Neural cell (in vitro differentiated cells): ENCODE measurements around the gene ELOA. TPM values are rescaled to one million over a fixed set of nuclear protein-coding genes. Genes with fewer than 3 reads are reported as not detected.

Experiments
- H2AFZ ChIP-seq: fragments of 200-600, 300-800 bp; sonication (generic), shearing (Covaris generic); 2 replicates; pipeline ENCODE4 v1.6.0; 2014; ENCODE audit warnings: low read depth, mild to moderate bottlenecking, antibody characterized with exemption, low read length, moderate library complexity
- H3F3A ChIP-seq: fragments of 200-600 bp; shearing (Covaris generic); 2 replicates; pipeline ENCODE4 v1.6.1; 2016; ENCODE audit warnings: mild to moderate bottlenecking, moderate library complexity, mixed read lengths, antibody characterized with exemption, low read length; ENCODE audit not compliant: insufficient read depth, poor library complexity, severe bottlenecking
- H3K27ac ChIP-seq: fragments of 200-600, 300-800 bp; sonication (generic), shearing (Covaris generic); 2 replicates; pipeline ENCODE4 v1.5.1; 2014; ENCODE audit warnings: mild to moderate bottlenecking, low read length, moderate library complexity
- H3K27me3 ChIP-seq: fragments of 300-800, 200-600 bp; sonication (generic), shearing (Covaris generic); 2 replicates; pipeline ENCODE4 v1.6.0; 2014; ENCODE audit warnings: mild to moderate bottlenecking, low read depth, low read length, moderate library complexity; ENCODE audit not compliant: insufficient read depth
- H3K36me3 ChIP-seq: fragments of 300-800, 200-600 bp; sonication (generic), shearing (Covaris generic); 2 replicates; pipeline ENCODE4 v1.5.1; 2014; ENCODE audit warnings: mild to moderate bottlenecking, antibody characterized with exemption, low read length, moderate library complexity; ENCODE audit not compliant: insufficient read depth
- H3K4me2 ChIP-seq: fragments of 300-800, 200-600 bp; sonication (generic), shearing (Covaris generic); 2 replicates; pipeline ENCODE4 v1.6.0; 2014; ENCODE audit warnings: mild to moderate bottlenecking, low read length
- H3K4me3 ChIP-seq: fragments of 300-800, 200-600 bp; sonication (generic), shearing (Covaris generic); 2 replicates; pipeline ENCODE4 v1.5.1; 2014; ENCODE audit warnings: mild to moderate bottlenecking, low read length, moderate library complexity
- H3K79me2 ChIP-seq: fragments of 200-600 bp; shearing (Covaris generic); replicated peaks from 2 replicates; pipeline ENCODE4 v1.6.0; 2014; ENCODE audit warnings: mild to moderate bottlenecking, low read length, moderate library complexity; ENCODE audit not compliant: insufficient read depth
- H3K9ac ChIP-seq: fragments of 300-800, 200-600 bp; sonication (generic), shearing (Covaris generic); 2 replicates; pipeline ENCODE4 v1.6.1; 2016; ENCODE audit warnings: mild to moderate bottlenecking, low read length, mixed read lengths
- H3K9me2 ChIP-seq: fragments of 200-600 bp; shearing (Covaris generic); 2 replicates; pipeline ENCODE4 v1.6.1; 2016; ENCODE audit warnings: mild to moderate bottlenecking, low read length, mixed read lengths; ENCODE audit not compliant: insufficient read depth
- H3K9me3 ChIP-seq: fragments of 200-600, 300-800 bp; sonication (generic), shearing (Covaris generic); 2 replicates; pipeline ENCODE4 v1.6.1; 2016; ENCODE audit warnings: mild to moderate bottlenecking, mixed run types, low read length, moderate library complexity, mixed read lengths
- H4K20me1 ChIP-seq: fragments of 200-600 bp; shearing (Covaris generic); 2 replicates; pipeline ENCODE4 v1.6.1; 2016; ENCODE audit warnings: mild to moderate bottlenecking, mixed run types; ENCODE audit not compliant: insufficient read depth
- CTCF ChIP-seq: fragments of 450-650 bp; IDR thresholded peaks from 2 replicates; pipeline ENCODE4 v1.5.1; 2014; ENCODE audit warnings: antibody characterized with exemption, mild to moderate bottlenecking, moderate library complexity; ENCODE audit not compliant: poor library complexity, severe bottlenecking
- EP300 ChIP-seq: fragments of 450-650 bp; conservative IDR thresholded peaks from 2 replicates; pipeline ENCODE4 v1.6.1; 2014; ENCODE audit warnings: antibody characterized with exemption, mild to moderate bottlenecking, moderate library complexity; ENCODE audit not compliant: poor library complexity, severe bottlenecking
- EZH2 ChIP-seq: fragments of 200-600, 300-800 bp; shearing (Covaris generic), sonication (generic); IDR thresholded peaks from 2 replicates; pipeline ENCODE4 v1.6.1; 2014; ENCODE audit warnings: antibody characterized with exemption, low read length, borderline replicate concordance, mild to moderate bottlenecking; ENCODE audit not compliant: insufficient read depth, poor library complexity, severe bottlenecking
- MXI1 ChIP-seq: fragments of 450-650 bp; conservative IDR thresholded peaks from 2 replicates; pipeline ENCODE4 v1.6.1; 2014; ENCODE audit warnings: antibody characterized with exemption, mild to moderate bottlenecking; ENCODE audit not compliant: poor library complexity, severe bottlenecking
- POLR2AphosphoS5 ChIP-seq: IDR thresholded peaks from 2 replicates; pipeline ENCODE4 v1.6.1; 2012
- RAD21 ChIP-seq: fragments of 450-650 bp; conservative IDR thresholded peaks from 2 replicates; pipeline ENCODE4 v1.6.1; 2014; ENCODE audit warnings: antibody characterized with exemption, mild to moderate bottlenecking, moderate library complexity
- TAF1 ChIP-seq: IDR thresholded peaks from 2 replicates; pipeline ENCODE4 v1.6.1; 2012; ENCODE audit warnings: low read depth
- polyA plus RNA-seq: library from polyadenylated mRNA; depleted of rRNA; stranded (reverse); fragments of >200 nt; gene quantifications from 2 replicates; pipeline ENCODE4 v1.2.3, GENCODE V29; 2014
- TF ChIP-seq, protein P1 (sequence below): IDR thresholded peaks from 2 replicates; pipeline ENCODE4 v1.6.1; 2012; ENCODE audit warnings: borderline replicate concordance

Gene ELOA
- polyA plus RNA-seq, 1 donor from 2014 or later, result 20.0 TPM

DNA sequence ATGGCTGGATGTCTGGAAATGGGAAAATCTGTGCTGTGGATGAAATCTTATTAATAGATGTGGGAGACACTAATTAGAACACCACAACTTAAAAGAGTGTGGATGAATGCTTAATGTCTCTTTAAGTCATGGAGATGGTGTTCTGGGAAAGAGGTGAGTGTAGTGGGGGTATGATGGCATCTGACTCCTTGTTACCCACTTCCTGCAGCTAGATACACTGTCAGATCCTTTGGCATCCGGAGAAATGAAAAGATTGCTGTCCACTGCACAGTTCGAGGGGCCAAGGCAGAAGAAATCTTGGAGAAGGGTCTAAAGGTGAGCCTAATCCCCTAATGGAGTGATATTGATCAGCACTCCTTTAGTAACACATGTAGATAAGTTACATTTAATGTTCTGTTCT lies 49.7 kb upstream of the ELOA start:
- no peak overlapping the region for H3K9ac ChIP-seq
- no peak overlapping the region for H3K4me2 ChIP-seq
- no peak for TF ChIP-seq CTCF
- TF ChIP-seq EP300, result no peak
- H2AFZ ChIP-seq, result no peak overlapping the region
- H3F3A ChIP-seq, result no peaks in the 10 kb centered on the region
- H3K27me3 ChIP-seq, result no peaks in the 10 kb centered on the region
- no peak overlapping the region for H3K27ac ChIP-seq
- no peaks in the 10 kb centered on the region for H3K9me2 ChIP-seq
- H3K79me2 ChIP-seq, result peaks cover 33% of the 10 kb centered on the region
- H3K4me3 ChIP-seq, result peak overlapping the region; percentile 77
- no peaks in the 10 kb centered on the region for H4K20me1 ChIP-seq
- H3K36me3 ChIP-seq, result peaks cover 4% of the 10 kb centered on the region
- no peaks in the 10 kb centered on the region for H3K9me3 ChIP-seq

DNA sequence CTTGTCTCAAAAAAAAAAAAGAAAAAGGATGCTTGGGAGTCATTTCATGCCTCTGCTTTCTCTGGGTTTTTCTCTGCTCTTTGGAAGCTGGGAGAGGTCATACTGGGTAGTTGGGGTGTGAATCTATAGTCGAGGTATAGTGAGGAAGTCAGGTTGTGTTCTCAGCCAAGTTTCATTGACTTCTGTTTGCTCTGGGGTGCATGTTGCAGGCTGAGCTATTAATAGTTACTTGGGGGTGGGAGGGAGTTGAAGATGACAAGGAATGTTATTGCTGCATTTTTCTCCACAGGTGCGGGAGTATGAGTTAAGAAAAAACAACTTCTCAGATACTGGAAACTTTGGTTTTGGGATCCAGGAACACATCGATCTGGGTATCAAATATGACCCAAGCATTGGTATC lies 48.9 kb upstream of the ELOA start:
- Histone ChIP-seq H3K4me2 (no peak overlapping the region), H3K9me2 (no peaks in the 10 kb centered on the region), H2AFZ (no peak overlapping the region), H3K4me3 (no peak overlapping the region), H3K27me3 (no peaks in the 10 kb centered on the region), H3K79me2 (peaks cover 38% of the 10 kb centered on the region), H3K27ac (no peak overlapping the region), H3F3A (no peaks in the 10 kb centered on the region), H3K36me3 (peaks cover 4% of the 10 kb centered on the region), H4K20me1 (no peaks in the 10 kb centered on the region), H3K9me3 (no peaks in the 10 kb centered on the region), H3K9ac (no peak overlapping the region)
- TF ChIP-seq, protein P1, sequence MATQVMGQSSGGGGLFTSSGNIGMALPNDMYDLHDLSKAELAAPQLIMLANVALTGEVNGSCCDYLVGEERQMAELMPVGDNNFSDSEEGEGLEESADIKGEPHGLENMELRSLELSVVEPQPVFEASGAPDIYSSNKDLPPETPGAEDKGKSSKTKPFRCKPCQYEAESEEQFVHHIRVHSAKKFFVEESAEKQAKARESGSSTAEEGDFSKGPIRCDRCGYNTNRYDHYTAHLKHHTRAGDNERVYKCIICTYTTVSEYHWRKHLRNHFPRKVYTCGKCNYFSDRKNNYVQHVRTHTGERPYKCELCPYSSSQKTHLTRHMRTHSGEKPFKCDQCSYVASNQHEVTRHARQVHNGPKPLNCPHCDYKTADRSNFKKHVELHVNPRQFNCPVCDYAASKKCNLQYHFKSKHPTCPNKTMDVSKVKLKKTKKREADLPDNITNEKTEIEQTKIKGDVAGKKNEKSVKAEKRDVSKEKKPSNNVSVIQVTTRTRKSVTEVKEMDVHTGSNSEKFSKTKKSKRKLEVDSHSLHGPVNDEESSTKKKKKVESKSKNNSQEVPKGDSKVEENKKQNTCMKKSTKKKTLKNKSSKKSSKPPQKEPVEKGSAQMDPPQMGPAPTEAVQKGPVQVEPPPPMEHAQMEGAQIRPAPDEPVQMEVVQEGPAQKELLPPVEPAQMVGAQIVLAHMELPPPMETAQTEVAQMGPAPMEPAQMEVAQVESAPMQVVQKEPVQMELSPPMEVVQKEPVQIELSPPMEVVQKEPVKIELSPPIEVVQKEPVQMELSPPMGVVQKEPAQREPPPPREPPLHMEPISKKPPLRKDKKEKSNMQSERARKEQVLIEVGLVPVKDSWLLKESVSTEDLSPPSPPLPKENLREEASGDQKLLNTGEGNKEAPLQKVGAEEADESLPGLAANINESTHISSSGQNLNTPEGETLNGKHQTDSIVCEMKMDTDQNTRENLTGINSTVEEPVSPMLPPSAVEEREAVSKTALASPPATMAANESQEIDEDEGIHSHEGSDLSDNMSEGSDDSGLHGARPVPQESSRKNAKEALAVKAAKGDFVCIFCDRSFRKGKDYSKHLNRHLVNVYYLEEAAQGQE, result no peak
- no peak for TF ChIP-seq TAF1
- TF ChIP-seq MXI1, result no peak
- TF ChIP-seq EP300, result no peak
- no peak for TF ChIP-seq POLR2AphosphoS5
- TF ChIP-seq EZH2, result no peak

GRCh38 chr1:23695667-23696066 lies 47.6 kb upstream of the ELOA start:
- H3K9me2 ChIP-seq, result no peaks in the 10 kb centered on the region
- H3K79me2 ChIP-seq, result peaks cover 41% of the 10 kb centered on the region
- no peak overlapping the region for H3K27ac ChIP-seq
- no peak overlapping the region for H3K4me2 ChIP-seq
- TF ChIP-seq CTCF (no peak), EZH2 (no peak), RAD21 (no peak), POLR2AphosphoS5 (no peak), TAF1 (no peak), EP300 (no peak)
- no peaks in the 10 kb centered on the region for H3F3A ChIP-seq
- H2AFZ ChIP-seq, result no peak overlapping the region
- no peaks in the 10 kb centered on the region for H3K9me3 ChIP-seq
- no peak overlapping the region for H3K4me3 ChIP-seq
- H3K27me3 ChIP-seq, result no peaks in the 10 kb centered on the region
- no peaks in the 10 kb centered on the region for H4K20me1 ChIP-seq
- H3K9ac ChIP-seq, result no peak overlapping the region
- H3K36me3 ChIP-seq, result peaks cover 8% of the 10 kb centered on the region
